Panc1 (cell line): ENCODE data around the gene COL13A1. TPM values are rescaled to one million over a fixed set of nuclear protein-coding genes. Genes with fewer than 3 reads are reported as not detected.

ENCODE experiments used
- ATAC-seq: fragments of 200-7000 bp; cut with Tn5 transposase; 2 replicates; pipeline ENCODE4 v1.9.1; 2020; ENCODE audit warnings: mild to moderate bottlenecking, moderate library complexity
- BruUV-seq: library from RNA; stranded (reverse); fragments of 400-500 nt; replicated peaks from 2 replicates; lab custom pipeline; 2021; lab: Mats Ljungman, UMichigan
- CTCF ChIA-PET: fragments of 300-600 bp; sonication (Branson Sonifier 250); formaldehyde crosslinking; loops from one replicate; lab custom pipeline; 2022; ENCODE audit warnings: antibody characterized with exemption; lab: Charles Lee
- POLR2A ChIA-PET: fragments of 300-600 bp; sonication (Branson Sonifier 250); formaldehyde crosslinking; loops from one replicate; lab custom pipeline; 2022; ENCODE audit warnings: antibody characterized with exemption; lab: Charles Lee
- DNase-seq: peaks from one replicate; pipeline ENCODE4 v3.0.0-alpha.2; 2010; ENCODE audit warnings: low read depth, low spot score
- H3K27ac ChIP-seq: 2 replicates; pipeline ENCODE4 v1.5.1; 2011; ENCODE audit warnings: mild to moderate bottlenecking, low read length, inconsistent platforms
- H3K27me3 ChIP-seq: fragments of 200-500 bp; sonication (Bioruptor generic); 2 replicates; pipeline ENCODE4 v1.6.0; 2014; ENCODE audit warnings: low read length, inconsistent platforms; ENCODE audit not compliant: control insufficient read depth, insufficient read depth
- H3K36me3 ChIP-seq: fragments of 200-500 bp; sonication (Bioruptor generic); 2 replicates; pipeline ENCODE4 v1.5.1; 2014; ENCODE audit warnings: inconsistent platforms, mild to moderate bottlenecking, low read length, moderate library complexity; ENCODE audit not compliant: control insufficient read depth, insufficient read depth
- H3K4me1 ChIP-seq: 2 replicates; pipeline ENCODE4 v1.5.1; 2011; ENCODE audit warnings: inconsistent platforms, mild to moderate bottlenecking, low read length, moderate library complexity; ENCODE audit not compliant: control insufficient read depth, insufficient read depth
- H3K4me3 ChIP-seq, 2 experiments: 2 replicates each; pipeline ENCODE4 v1.5.1; 2011 to 2012; ENCODE audit warnings: low read depth in 2 of 2, low read length in 2 of 2, mild to moderate bottlenecking in 2 of 2, inconsistent platforms in 1 of 2, moderate library complexity in 1 of 2
- H3K9me3 ChIP-seq: fragments of 200-500 bp; sonication (Bioruptor generic); 2 replicates; pipeline ENCODE4 v1.5.1; 2014; ENCODE audit warnings: low read depth, mild to moderate bottlenecking, inconsistent platforms, low read length, moderate library complexity; ENCODE audit not compliant: control insufficient read depth, insufficient read depth
- SIN3A ChIP-seq: IDR thresholded peaks from 2 replicates; pipeline ENCODE4 v1.6.1; 2012; ENCODE audit warnings: low read depth, mild to moderate bottlenecking, low read length, moderate library complexity, borderline replicate concordance; ENCODE audit not compliant: insufficient read depth
- in situ Hi-C: cut with HindIII; loops from 2 replicates; pipeline ENCODE4 v1.10.0; 2016; ENCODE audit warnings: low sequenced_read_pairs, low pct_unique_long_range_greater_than_20kb
- intact Hi-C: fragments of 100-400 bp; cut with micrococcal nuclease; formaldehyde crosslinking; loops from one replicate; pipeline ENCODE4 v1.10.0; 2022; ENCODE audit not compliant: unreplicated experiment
- total RNA-seq: library from RNA; stranded (reverse); gene quantifications from one replicate; pipeline ENCODE4 v1.2.1, GENCODE V29; 2021; ENCODE audit not compliant: unreplicated experiment

Gene COL13A1
- total RNA-seq, 1 experiment from 2014 or later = 1.0 TPM

DNA sequence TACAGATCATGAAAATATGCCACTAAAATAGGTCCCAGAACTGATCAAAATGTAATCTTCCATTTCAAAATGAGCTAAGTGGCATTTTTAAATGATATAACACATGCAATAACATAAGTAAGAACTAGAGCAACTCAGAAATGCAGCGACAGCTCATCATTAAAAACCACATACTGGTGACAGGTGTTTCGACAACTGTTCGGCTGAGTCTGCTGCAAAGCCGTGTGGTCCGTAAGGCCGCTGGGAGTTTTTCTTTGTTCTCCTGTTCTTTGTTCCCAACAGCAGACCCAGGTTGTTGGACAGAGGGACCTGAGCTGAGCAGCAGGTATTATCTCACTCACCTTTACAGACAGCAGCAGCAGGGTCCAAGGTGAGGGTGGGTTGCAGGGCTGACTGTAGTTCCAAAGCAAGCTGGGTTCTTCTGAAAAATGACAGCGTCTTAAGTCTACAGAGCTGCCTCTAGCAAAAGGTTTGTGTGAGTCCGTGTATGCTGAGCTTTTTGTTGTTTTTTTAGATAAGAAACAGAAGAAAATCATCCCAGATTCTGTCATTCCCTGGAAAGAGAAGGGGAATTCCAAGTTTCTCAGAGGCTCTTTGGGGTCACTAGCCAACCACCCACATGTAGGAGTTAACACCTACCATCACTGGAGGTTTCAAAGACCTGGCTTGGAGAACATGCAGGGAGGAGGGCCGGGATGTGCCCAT, 205.6 kb downstream of the COL13A1 start:
- TF ChIP-seq SIN3A = no peak
- Histone ChIP-seq H3K4me1 (no peaks in the 10 kb centered on the region), H3K27me3 (peaks cover 51% of the 10 kb centered on the region), H3K36me3 (no peaks in the 10 kb centered on the region), H3K9me3 (no peaks in the 10 kb centered on the region), H3K4me3 (no peak overlapping the region), H3K27ac (no peak overlapping the region)
- ATAC-seq (no peak), DNase-seq (no peak)
- POLR2A ChIA-PET = no interaction called here
- intact Hi-C loops = no loop called here
- in situ Hi-C loops = no loop called here
- BruUV-seq = no TSS peak
- CTCF ChIA-PET = no interaction called here

Other genes starting within 250 kb of the COL13A1 start
- not detected for gene NEUROG3, start 228.5 kb upstream of the COL13A1 start, total RNA-seq
- gene FAM241B, start 171.7 kb upstream of the COL13A1 start, total RNA-seq = 29.1 TPM